ENCODE results near the gene PIEZO2. TPM values are rescaled to one million over a fixed set of nuclear protein-coding genes. Genes with fewer than 3 reads are reported as not detected.

PIEZO2 gene
- polyA plus RNA-seq, 1 experiment: 2.8 TPM

DNA sequence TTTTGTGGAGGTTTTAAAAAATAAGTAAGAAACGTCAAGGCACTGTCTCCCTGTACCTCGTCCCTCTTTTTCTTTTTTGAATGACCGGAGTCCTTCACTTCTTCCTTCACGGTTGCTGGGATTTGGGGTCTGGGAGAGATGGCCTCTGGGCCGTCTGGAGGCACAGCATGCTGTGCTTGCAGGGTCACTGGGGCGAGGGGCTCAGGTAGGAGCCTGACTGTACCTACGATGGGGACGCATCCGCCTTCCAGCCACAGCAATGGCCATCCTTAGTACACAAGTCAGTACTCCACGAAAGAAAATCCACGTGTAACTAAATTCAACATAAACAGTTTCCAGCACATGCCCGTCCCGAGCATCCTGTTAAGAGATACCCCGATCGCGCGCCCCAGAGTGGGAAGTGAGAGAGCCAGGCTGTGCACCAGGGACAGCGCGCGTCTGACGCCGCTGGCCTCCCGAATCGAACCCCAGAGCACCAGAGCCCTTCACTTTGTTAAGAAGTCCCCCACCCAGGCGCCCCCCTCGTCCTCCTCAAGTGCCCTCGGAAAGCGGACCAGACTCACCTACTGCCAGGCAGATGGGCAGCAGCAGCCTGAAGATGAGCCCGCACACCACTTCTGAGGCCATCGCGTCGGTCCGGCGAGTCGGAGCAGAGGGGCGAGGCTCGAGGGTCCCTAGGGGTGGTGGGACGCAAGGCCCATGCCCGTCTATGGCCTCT lies 1.2 kb downstream of the PIEZO2 start:
- Histone ChIP-seq H3K9me3 (ENCODE audit: control insufficient read depth, insufficient read depth, low read length) (peaks cover 3% of the 10 kb centered on the region; the same call in 1 of the 2 replicates), H3K4me3 (ENCODE audit: low read depth, low read length) (peak overlapping the region; percentile 42), H3K27ac (ENCODE audit: low read depth, low read length) (no peak overlapping the region), H3K27me3 (ENCODE audit: control insufficient read depth, insufficient read depth, low read length) (peaks cover 56% of the 10 kb centered on the region)
- no peak for DNase-seq (ENCODE audit: low read depth, low spot score)
- no peak for TF ChIP-seq CTCF (IDR thresholded peaks at IDR 0.05; ENCODE audit: low read depth, low read length)
- ChIA-PET CTCF (no interaction called here), POLR2A (no interaction called here)

DNA sequence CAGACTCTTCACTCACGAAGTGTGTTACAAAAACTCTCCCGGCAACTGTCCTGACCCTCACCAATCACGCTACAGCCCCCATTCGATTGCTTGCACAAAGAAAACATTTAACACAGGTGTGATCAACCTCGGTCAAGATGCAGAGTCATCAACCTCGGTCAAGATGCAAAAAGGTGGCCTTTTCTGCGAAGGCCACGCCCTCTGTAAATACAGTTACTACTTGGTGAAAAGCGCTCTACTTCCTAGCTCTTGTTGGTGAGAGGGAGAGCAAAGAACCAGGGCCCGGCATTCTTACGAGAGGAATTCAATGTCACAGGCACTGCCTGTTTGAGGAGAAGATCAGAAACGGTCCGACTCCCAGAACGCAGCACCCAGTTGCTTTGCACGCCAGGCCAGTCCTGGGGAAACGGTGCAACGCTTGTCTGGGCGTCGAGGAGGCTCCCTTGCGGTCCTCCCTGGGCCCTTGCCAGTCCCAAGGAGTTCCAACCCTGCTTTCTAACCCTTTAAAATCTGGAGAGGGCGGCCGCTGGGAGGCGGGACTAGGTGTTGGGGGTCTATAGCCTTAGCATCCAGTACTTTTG lies 1.9 kb downstream of the PIEZO2 start:
- Histone ChIP-seq H3K9me3 (ENCODE audit: control insufficient read depth, insufficient read depth, low read length) (peaks cover 3% of the 10 kb centered on the region; the same call in 1 of the 2 replicates), H3K4me3 (ENCODE audit: low read depth, low read length) (0 out of 2 replicates have a peak overlapping the region, but pooled peaks have one; percentile 10), H3K27ac (ENCODE audit: low read depth, low read length) (no peak overlapping the region), H3K27me3 (ENCODE audit: control insufficient read depth, insufficient read depth, low read length) (peaks cover 56% of the 10 kb centered on the region)
- TF ChIP-seq CTCF (IDR thresholded peaks at IDR 0.05; ENCODE audit: low read depth, low read length): no peak
- ChIA-PET CTCF (no interaction called here), POLR2A (no interaction called here)
- no peak for DNase-seq (ENCODE audit: low read depth, low spot score)

GRCh38 chr18:11146947-11147345 lies 2.4 kb downstream of the PIEZO2 start:
- CTCF ChIA-PET: no interaction called here
- Histone ChIP-seq H3K9me3 (ENCODE audit: control insufficient read depth, insufficient read depth, low read length) (peaks cover 3% of the 10 kb centered on the region; the same call in 1 of the 2 replicates), H3K4me3 (ENCODE audit: low read depth, low read length) (peak overlapping the region; percentile 10; the same call in 1 of the 2 replicates)

DNA sequence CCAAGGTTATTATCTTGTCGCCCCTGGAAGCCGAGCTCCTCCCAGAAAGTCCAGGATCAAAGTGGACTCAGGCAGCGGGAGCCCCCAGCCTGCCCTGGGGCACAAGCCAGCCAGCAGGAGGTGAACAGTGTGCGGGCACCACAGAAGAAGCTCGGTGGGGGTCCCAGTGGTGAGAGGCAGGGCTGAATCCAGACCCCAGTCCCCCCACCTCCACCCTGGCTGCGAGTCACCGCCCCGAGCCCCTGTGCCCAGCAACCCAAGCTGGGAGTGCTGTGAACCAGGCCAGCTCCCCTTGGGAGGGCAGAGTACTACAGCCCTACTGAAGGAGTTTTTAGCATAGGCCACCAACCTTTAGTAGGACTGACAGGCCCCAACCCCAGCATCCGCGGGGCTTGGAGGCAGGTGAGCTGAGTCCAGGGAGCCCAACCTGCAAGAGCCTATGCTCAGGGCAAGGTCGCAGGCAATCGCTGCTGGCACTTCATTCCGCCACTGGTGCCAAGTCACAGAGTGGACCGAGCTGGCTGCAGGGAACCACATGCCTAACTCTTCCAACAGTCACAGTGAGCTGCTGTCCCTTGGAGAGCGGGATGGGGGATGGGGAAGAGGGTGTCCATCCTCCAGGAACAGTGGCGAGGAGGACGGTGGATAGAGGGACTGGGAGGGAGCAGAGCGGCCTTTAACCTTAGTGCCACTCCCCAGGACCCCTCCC lies 3.0 kb downstream of the PIEZO2 start:
- CTCF ChIA-PET: interaction anchor here (1.2 to 1.5 kb wide), 2 partner anchors 8 to 106 kb away, joined by 5 to 10 read pairs; no protein-coding TSS in a partner anchor
- H3K27ac ChIP-seq (ENCODE audit: low read depth, low read length): no peak overlapping the region
- H3K9me3 ChIP-seq (ENCODE audit: control insufficient read depth, insufficient read depth, low read length): peaks cover 3% of the 10 kb centered on the region; the same call in 1 of the 2 replicates
- no peak for TF ChIP-seq CTCF (IDR thresholded peaks at IDR 0.05; ENCODE audit: low read depth, low read length)
- POLR2A ChIA-PET: no interaction called here
- no peak for DNase-seq (ENCODE audit: low read depth, low spot score)
- peaks cover 54% of the 10 kb centered on the region for H3K27me3 ChIP-seq (ENCODE audit: control insufficient read depth, insufficient read depth, low read length)
- no peak overlapping the region for H3K4me3 ChIP-seq (ENCODE audit: low read depth, low read length)

More at GRCh38 chr18:11146947-11147345, 2.4 kb downstream of the PIEZO2 start:
- no peak for DNase-seq (ENCODE audit: low read depth, low spot score)
- Histone ChIP-seq H3K27me3 (ENCODE audit: control insufficient read depth, insufficient read depth, low read length) (peaks cover 56% of the 10 kb centered on the region), H3K27ac (ENCODE audit: low read depth, low read length) (no peak overlapping the region)
- TF ChIP-seq CTCF (IDR thresholded peaks at IDR 0.05; ENCODE audit: low read depth, low read length): no peak
- POLR2A ChIA-PET: no interaction called here
